HL-60 (cell line): ENCODE measurements around the gene ADISSP.

Experiments
- DNase-seq, 2 experiments: peaks; one replicate each; pipeline ENCODE4 v3.0.0-alpha.2; 2010 to 2020; ENCODE audit warnings: low read depth in 1 of 2, low spot score in 1 of 2
- H3K27ac ChIP-seq: fragments of 250-450 bp; sonication (Bioruptor Pico); replicated peaks from 2 replicates; pipeline ENCODE4 v1.5.1; 2020; ENCODE audit warnings: mild to moderate bottlenecking, moderate library complexity
- H3K27me3 ChIP-seq: fragments of 250-450 bp; sonication (Bioruptor Pico); 2 replicates; pipeline ENCODE4 v1.5.1; 2021; ENCODE audit warnings: mild to moderate bottlenecking, moderate library complexity; ENCODE audit not compliant: insufficient read depth, poor library complexity, severe bottlenecking
- H3K4me3 ChIP-seq: replicated peaks from 2 replicates; pipeline ENCODE4 v1.5.1; 2011; ENCODE audit warnings: mild to moderate bottlenecking, control low read depth, low read length; ENCODE audit not compliant: insufficient read depth
- GABPA ChIP-seq: IDR thresholded peaks from 2 replicates; pipeline ENCODE4 v1.6.1; 2012; ENCODE audit warnings: low read depth
- POLR2AphosphoS5 ChIP-seq: IDR thresholded peaks from 2 replicates; pipeline ENCODE4 v1.6.1; 2012; ENCODE audit warnings: low read depth
- SPI1 ChIP-seq: IDR thresholded peaks from 2 replicates; pipeline ENCODE4 v1.6.1; 2012; ENCODE audit warnings: low read depth, mild to moderate bottlenecking, borderline replicate concordance
- TF ChIP-seq, protein P1 (sequence below): IDR thresholded peaks from 2 replicates; pipeline ENCODE4 v1.6.1; 2012; ENCODE audit warnings: low read depth; ENCODE audit not compliant: insufficient replicate concordance
- TF ChIP-seq, protein P2 (sequence below): IDR thresholded peaks from one replicate; pipeline ENCODE4 v1.5.1; 2011; ENCODE audit warnings: low read length, control low read depth, inconsistent platforms; ENCODE audit not compliant: insufficient read depth

ADISSP gene

GRCh38 chr20:3787324-3788014, 19.9 kb upstream of the ADISSP start:
- no peak for DNase-seq
- Histone ChIP-seq H3K27me3 (no peaks in the 10 kb centered on the region), H3K4me3 (peak overlapping the region; percentile 34), H3K27ac (no peak overlapping the region)
- TF ChIP-seq, protein P1, sequence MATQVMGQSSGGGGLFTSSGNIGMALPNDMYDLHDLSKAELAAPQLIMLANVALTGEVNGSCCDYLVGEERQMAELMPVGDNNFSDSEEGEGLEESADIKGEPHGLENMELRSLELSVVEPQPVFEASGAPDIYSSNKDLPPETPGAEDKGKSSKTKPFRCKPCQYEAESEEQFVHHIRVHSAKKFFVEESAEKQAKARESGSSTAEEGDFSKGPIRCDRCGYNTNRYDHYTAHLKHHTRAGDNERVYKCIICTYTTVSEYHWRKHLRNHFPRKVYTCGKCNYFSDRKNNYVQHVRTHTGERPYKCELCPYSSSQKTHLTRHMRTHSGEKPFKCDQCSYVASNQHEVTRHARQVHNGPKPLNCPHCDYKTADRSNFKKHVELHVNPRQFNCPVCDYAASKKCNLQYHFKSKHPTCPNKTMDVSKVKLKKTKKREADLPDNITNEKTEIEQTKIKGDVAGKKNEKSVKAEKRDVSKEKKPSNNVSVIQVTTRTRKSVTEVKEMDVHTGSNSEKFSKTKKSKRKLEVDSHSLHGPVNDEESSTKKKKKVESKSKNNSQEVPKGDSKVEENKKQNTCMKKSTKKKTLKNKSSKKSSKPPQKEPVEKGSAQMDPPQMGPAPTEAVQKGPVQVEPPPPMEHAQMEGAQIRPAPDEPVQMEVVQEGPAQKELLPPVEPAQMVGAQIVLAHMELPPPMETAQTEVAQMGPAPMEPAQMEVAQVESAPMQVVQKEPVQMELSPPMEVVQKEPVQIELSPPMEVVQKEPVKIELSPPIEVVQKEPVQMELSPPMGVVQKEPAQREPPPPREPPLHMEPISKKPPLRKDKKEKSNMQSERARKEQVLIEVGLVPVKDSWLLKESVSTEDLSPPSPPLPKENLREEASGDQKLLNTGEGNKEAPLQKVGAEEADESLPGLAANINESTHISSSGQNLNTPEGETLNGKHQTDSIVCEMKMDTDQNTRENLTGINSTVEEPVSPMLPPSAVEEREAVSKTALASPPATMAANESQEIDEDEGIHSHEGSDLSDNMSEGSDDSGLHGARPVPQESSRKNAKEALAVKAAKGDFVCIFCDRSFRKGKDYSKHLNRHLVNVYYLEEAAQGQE = peak; percentile 82
- TF ChIP-seq POLR2AphosphoS5 (no peak), SPI1 (no peak)

DNA sequence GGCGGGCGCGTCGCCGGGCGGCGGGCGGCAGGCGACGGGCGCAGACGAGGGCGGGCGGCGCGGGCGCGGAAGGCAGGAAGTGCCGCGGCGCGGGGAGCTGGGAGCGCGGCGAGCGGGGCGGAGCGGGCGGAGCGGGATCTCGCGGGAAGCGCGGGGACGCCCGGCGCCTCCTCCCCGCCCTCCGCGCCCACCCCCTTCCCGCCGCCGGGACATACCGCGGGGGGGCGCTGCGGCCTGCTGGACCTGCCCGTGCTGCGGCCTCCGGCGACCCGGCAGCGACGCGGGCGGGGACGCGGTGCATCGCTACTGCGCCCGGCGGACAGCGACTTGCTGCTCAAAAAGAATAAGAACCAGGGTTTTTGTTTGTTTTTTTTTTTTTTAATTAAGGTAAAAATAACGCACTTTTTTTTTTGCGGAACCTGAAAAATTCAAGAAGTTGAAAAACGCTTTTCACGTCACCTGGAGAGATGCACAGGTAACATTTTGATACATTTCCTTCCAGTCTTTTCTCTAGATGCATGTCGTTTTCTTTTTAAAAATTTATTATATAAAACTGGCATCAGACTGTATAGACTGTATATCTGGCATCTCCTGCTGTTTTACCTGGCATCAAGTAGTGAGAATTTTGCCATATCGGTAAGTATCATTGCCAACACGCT, 19.2 kb upstream of the ADISSP start, which contains the start of gene CENPB:
Gene CENPB, minus strand, starts transcription at position 76 of the 659 bp plus-strand sequence. CDS start 257 bp downstream, outside the sequence.
- peak; percentile 79 to 83 for DNase-seq
- H3K4me3 ChIP-seq = peak within 1 kb of the TSS; percentile 46
- H3K27ac ChIP-seq = no peak within 1 kb of the TSS; the same call in 1 of the 2 replicates
- TF ChIP-seq, protein P2, sequence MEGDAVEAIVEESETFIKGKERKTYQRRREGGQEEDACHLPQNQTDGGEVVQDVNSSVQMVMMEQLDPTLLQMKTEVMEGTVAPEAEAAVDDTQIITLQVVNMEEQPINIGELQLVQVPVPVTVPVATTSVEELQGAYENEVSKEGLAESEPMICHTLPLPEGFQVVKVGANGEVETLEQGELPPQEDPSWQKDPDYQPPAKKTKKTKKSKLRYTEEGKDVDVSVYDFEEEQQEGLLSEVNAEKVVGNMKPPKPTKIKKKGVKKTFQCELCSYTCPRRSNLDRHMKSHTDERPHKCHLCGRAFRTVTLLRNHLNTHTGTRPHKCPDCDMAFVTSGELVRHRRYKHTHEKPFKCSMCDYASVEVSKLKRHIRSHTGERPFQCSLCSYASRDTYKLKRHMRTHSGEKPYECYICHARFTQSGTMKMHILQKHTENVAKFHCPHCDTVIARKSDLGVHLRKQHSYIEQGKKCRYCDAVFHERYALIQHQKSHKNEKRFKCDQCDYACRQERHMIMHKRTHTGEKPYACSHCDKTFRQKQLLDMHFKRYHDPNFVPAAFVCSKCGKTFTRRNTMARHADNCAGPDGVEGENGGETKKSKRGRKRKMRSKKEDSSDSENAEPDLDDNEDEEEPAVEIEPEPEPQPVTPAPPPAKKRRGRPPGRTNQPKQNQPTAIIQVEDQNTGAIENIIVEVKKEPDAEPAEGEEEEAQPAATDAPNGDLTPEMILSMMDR = peak; percentile 22
- no peak for TF ChIP-seq POLR2AphosphoS5
- TF ChIP-seq, protein P1 = peak; percentile 88
- no peaks in the 10 kb centered on the region for H3K27me3 ChIP-seq

- Histone ChIP-seq H3K27ac (no peak overlapping the region; the same call in 1 of the 2 replicates), H3K4me3 (peak overlapping the region; percentile 46), H3K27me3 (no peaks in the 10 kb centered on the region)
- no peak for TF ChIP-seq SPI1
- no peak for TF ChIP-seq GABPA
- TF ChIP-seq, protein P1 = no peak
- TF ChIP-seq, protein P2 = no peak
- TF ChIP-seq POLR2AphosphoS5 = no peak
- DNase-seq = no peak
Measured at GRCh38 chr20:3786126-3786484, 18.6 kb upstream of the ADISSP start.
